Measurements from ENCODE around the gene WDR33. TPM values are rescaled to one million over a fixed set of nuclear protein-coding genes. Genes with fewer than 3 reads are reported as not detected.

Gene WDR33
- total RNA-seq, 1 donor from 2014 or later: 52.1 TPM

- Mint-ChIP-seq H3K36me3 (ENCODE audit: low read depth, unreplicated experiment) (no peaks in the 10 kb centered on the region), H3K4me1 (ENCODE audit: unreplicated experiment) (peaks cover 5% of the 10 kb centered on the region), H3K9me3 (ENCODE audit: unreplicated experiment) (no peaks in the 10 kb centered on the region), H3K27me3 (ENCODE audit: unreplicated experiment) (peaks cover 21% of the 10 kb centered on the region), H3K4me3 (ENCODE audit: unreplicated experiment) (peak overlapping the region; percentile 81), H3K27ac (ENCODE audit: unreplicated experiment) (no peak overlapping the region)
- TF ChIP-seq CTCF (IDR thresholded peaks at IDR 0.05; ENCODE audit: unreplicated experiment): no peak
- DNase-seq (ENCODE audit: low spot score): no peak
These were observed 136.4 kb downstream of the WDR33 start for GRCh38 chr2:127674241-127675209.

- no peak overlapping the region for H3K27ac Mint-ChIP-seq (ENCODE audit: unreplicated experiment)
- H3K27me3 Mint-ChIP-seq (ENCODE audit: unreplicated experiment): peaks cover 21% of the 10 kb centered on the region
- TF ChIP-seq CTCF (IDR thresholded peaks at IDR 0.05; ENCODE audit: unreplicated experiment): no peak
- H3K4me1 Mint-ChIP-seq (ENCODE audit: unreplicated experiment): peaks cover 5% of the 10 kb centered on the region
- H3K36me3 Mint-ChIP-seq (ENCODE audit: low read depth, unreplicated experiment): no peaks in the 10 kb centered on the region
- H3K9me3 Mint-ChIP-seq (ENCODE audit: unreplicated experiment): no peaks in the 10 kb centered on the region
- H3K4me3 Mint-ChIP-seq (ENCODE audit: unreplicated experiment): no peak overlapping the region
- DNase-seq (ENCODE audit: low spot score): no peak
These were observed 137.5 kb downstream of the WDR33 start for GRCh38 chr2:127673291-127674069.

GRCh38 chr2:127672341-127673224, 138.4 kb downstream of the WDR33 start:
- no peak overlapping the region for H3K4me3 Mint-ChIP-seq (ENCODE audit: unreplicated experiment)
- no peak for DNase-seq (ENCODE audit: low spot score)
- H3K9me3 Mint-ChIP-seq (ENCODE audit: unreplicated experiment): no peaks in the 10 kb centered on the region
- TF ChIP-seq CTCF (IDR thresholded peaks at IDR 0.05; ENCODE audit: unreplicated experiment): no peak
- H3K27ac Mint-ChIP-seq (ENCODE audit: unreplicated experiment): no peak overlapping the region
- peaks cover 2% of the 10 kb centered on the region for H3K4me1 Mint-ChIP-seq (ENCODE audit: unreplicated experiment)
- H3K36me3 Mint-ChIP-seq (ENCODE audit: low read depth, unreplicated experiment): no peaks in the 10 kb centered on the region
- H3K27me3 Mint-ChIP-seq (ENCODE audit: unreplicated experiment): peaks cover 21% of the 10 kb centered on the region

- Mint-ChIP-seq H3K4me1 (ENCODE audit: unreplicated experiment) (peaks cover 2% of the 10 kb centered on the region), H3K27me3 (ENCODE audit: unreplicated experiment) (peaks cover 16% of the 10 kb centered on the region)
These were observed 139.2 kb downstream of the WDR33 start for GRCh38 chr2:127671557-127672302.

More at GRCh38 chr2:127671557-127672302, 139.2 kb downstream of the WDR33 start:
- H3K27ac Mint-ChIP-seq (ENCODE audit: unreplicated experiment): no peak overlapping the region
- TF ChIP-seq CTCF (IDR thresholded peaks at IDR 0.05; ENCODE audit: unreplicated experiment): no peak
- no peak for DNase-seq (ENCODE audit: low spot score)
- no peak overlapping the region for H3K4me3 Mint-ChIP-seq (ENCODE audit: unreplicated experiment)
- H3K36me3 Mint-ChIP-seq (ENCODE audit: low read depth, unreplicated experiment): no peaks in the 10 kb centered on the region
- no peaks in the 10 kb centered on the region for H3K9me3 Mint-ChIP-seq (ENCODE audit: unreplicated experiment)
